SJCRH30 (cell line): Measurements from ENCODE around the gene LMX1A. TPM values are rescaled to one million over a fixed set of nuclear protein-coding genes. Genes with fewer than 3 reads are reported as not detected.
A peak's percentile ranks its signal among the peaks of the same experiment; 100 is the strongest.

Source experiments
- DNase-seq, 2 experiments: peaks; one replicate each; pipeline ENCODE4 v3.0.0-alpha.2; 2015 to 2020
- H3K27ac ChIP-seq: fragments of 250-450 bp; sonication (Bioruptor Pico); 2 replicates; pipeline ENCODE4 v1.5.1; 2020; ENCODE audit warnings: mild to moderate bottlenecking, moderate library complexity
- H3K27me3 ChIP-seq: fragments of 250-450 bp; sonication (Bioruptor Pico); 2 replicates; pipeline ENCODE4 v1.5.1; 2020; ENCODE audit warnings: mild to moderate bottlenecking, moderate library complexity
- H3K36me3 ChIP-seq: fragments of 250-450 bp; sonication (Bioruptor Pico); 2 replicates; pipeline ENCODE4 v1.5.1; 2020; ENCODE audit warnings: mild to moderate bottlenecking, moderate library complexity
- H3K4me1 ChIP-seq: fragments of 250-450 bp; sonication (Bioruptor Pico); 2 replicates; pipeline ENCODE4 v1.5.1; 2020; ENCODE audit warnings: mild to moderate bottlenecking, moderate library complexity
- H3K4me3 ChIP-seq: fragments of 250-450 bp; sonication (Bioruptor Pico); 2 replicates; pipeline ENCODE4 v1.5.1; 2020; ENCODE audit warnings: mild to moderate bottlenecking, moderate library complexity
- H3K9me3 ChIP-seq: fragments of 250-450 bp; sonication (Bioruptor Pico); replicated peaks from 2 replicates; pipeline ENCODE4 v1.5.1; 2020; ENCODE audit warnings: mild to moderate bottlenecking, moderate library complexity
- total RNA-seq: library from RNA; depleted of rRNA; stranded (reverse); fragments of >200 nt; shearing (Covaris generic); gene quantifications from 2 replicates; pipeline ENCODE4 v1.2.3, GENCODE V29; 2014

Gene LMX1A
- total RNA-seq, 1 experiment from 2014 or later, result not detected

- no peak overlapping the region for H3K27ac ChIP-seq
- no peak overlapping the region for H3K4me3 ChIP-seq
- no peaks in the 10 kb centered on the region for H3K9me3 ChIP-seq
- no peaks in the 10 kb centered on the region for H3K27me3 ChIP-seq
- no peaks in the 10 kb centered on the region for H3K36me3 ChIP-seq
- H3K4me1 ChIP-seq, result no peaks in the 10 kb centered on the region
- DNase-seq, result no peak
Observed at GRCh38 chr1:165317612-165318011, 38.9 kb downstream of the LMX1A start.

GRCh38 chr1:165316153-165316772, 40.3 kb downstream of the LMX1A start:
- H3K9me3 ChIP-seq, result no peaks in the 10 kb centered on the region
- no peak overlapping the region for H3K27ac ChIP-seq
- no peaks in the 10 kb centered on the region for H3K4me1 ChIP-seq
- no peak for DNase-seq
- no peak overlapping the region for H3K4me3 ChIP-seq
- no peaks in the 10 kb centered on the region for H3K27me3 ChIP-seq
- H3K36me3 ChIP-seq, result no peaks in the 10 kb centered on the region

- DNase-seq, result no peak
- H3K4me1 ChIP-seq, result no peaks in the 10 kb centered on the region
- no peaks in the 10 kb centered on the region for H3K36me3 ChIP-seq
- H3K9me3 ChIP-seq, result no peaks in the 10 kb centered on the region
- H3K4me3 ChIP-seq, result no peak overlapping the region
- H3K27me3 ChIP-seq, result no peaks in the 10 kb centered on the region
- no peak overlapping the region for H3K27ac ChIP-seq
Observed at GRCh38 chr1:165315481-165315880, 41.0 kb downstream of the LMX1A start.

- H3K4me1 ChIP-seq, result no peaks in the 10 kb centered on the region
- no peak for DNase-seq
- H3K4me3 ChIP-seq, result no peak overlapping the region
- no peaks in the 10 kb centered on the region for H3K27me3 ChIP-seq
- H3K9me3 ChIP-seq, result no peaks in the 10 kb centered on the region
- H3K27ac ChIP-seq, result no peak overlapping the region
- no peaks in the 10 kb centered on the region for H3K36me3 ChIP-seq
Observed at GRCh38 chr1:165313903-165314302, 42.6 kb downstream of the LMX1A start.

DNA sequence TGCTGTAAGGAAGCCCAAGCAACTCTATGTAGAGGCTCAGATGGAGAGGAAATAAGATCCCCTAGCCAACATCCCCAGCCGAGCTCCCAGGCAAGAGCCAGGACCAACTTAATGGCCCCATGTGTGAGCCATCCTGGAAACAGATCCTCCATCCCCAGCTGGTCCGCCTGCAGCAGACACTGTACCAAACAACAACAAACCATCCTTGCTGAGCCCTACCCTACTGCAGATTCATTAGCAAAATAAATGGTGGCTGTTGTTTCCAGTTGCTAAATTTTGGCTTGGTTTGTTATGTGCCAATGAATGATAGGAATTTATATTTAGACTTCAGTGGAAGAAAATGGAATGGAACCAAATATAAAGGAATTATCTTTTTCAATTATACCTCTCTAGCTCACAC, 43.9 kb downstream of the LMX1A start:
- H3K4me3 ChIP-seq, result no peak overlapping the region
- no peak overlapping the region for H3K27ac ChIP-seq
- no peaks in the 10 kb centered on the region for H3K27me3 ChIP-seq
- no peaks in the 10 kb centered on the region for H3K9me3 ChIP-seq
- no peak for DNase-seq
- H3K4me1 ChIP-seq, result no peaks in the 10 kb centered on the region
- H3K36me3 ChIP-seq, result no peaks in the 10 kb centered on the region

GRCh38 chr1:165306543-165307434, 49.7 kb downstream of the LMX1A start:
- Histone ChIP-seq H3K27me3 (no peaks in the 10 kb centered on the region), H3K27ac (no peak overlapping the region), H3K4me1 (no peaks in the 10 kb centered on the region), H3K9me3 (no peaks in the 10 kb centered on the region), H3K36me3 (no peaks in the 10 kb centered on the region), H3K4me3 (no peak overlapping the region)
- no peak for DNase-seq

DNA sequence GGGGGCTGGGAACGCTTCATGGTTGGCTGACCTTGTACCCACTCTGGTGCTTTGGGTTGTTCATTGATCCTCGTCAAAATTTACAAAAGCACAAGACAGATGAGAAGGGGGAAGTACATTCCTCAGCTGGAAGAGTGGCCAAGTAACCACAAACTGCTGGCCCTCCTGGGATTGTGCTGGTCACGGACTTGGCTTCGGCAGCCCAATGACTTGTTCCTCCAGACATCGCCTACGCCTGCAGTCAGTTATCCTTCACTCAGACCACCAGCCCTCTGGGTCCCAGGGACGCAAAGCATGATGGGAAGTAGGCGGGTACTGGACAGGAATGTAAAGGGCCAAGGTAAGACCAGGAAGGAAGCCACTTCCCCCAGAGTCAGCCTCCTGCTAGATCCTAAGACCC, 53.1 kb downstream of the LMX1A start:
- Histone ChIP-seq H3K4me3 (no peak overlapping the region), H3K9me3 (no peaks in the 10 kb centered on the region), H3K4me1 (no peaks in the 10 kb centered on the region), H3K27me3 (no peaks in the 10 kb centered on the region), H3K36me3 (no peaks in the 10 kb centered on the region), H3K27ac (no peak overlapping the region)
- no peak for DNase-seq

GRCh38 chr1:165300400-165300903, 56.1 kb downstream of the LMX1A start:
- no peak for DNase-seq
- Histone ChIP-seq H3K36me3 (no peaks in the 10 kb centered on the region), H3K27ac (no peak overlapping the region), H3K9me3 (no peaks in the 10 kb centered on the region), H3K27me3 (no peaks in the 10 kb centered on the region), H3K4me1 (no peaks in the 10 kb centered on the region), H3K4me3 (no peak overlapping the region)

GRCh38 chr1:165298203-165298820, 58.2 kb downstream of the LMX1A start:
- H3K4me1 ChIP-seq, result no peaks in the 10 kb centered on the region
- no peaks in the 10 kb centered on the region for H3K9me3 ChIP-seq
- H3K36me3 ChIP-seq, result no peaks in the 10 kb centered on the region

GRCh38 chr1:165296205-165296604, 60.3 kb downstream of the LMX1A start:
- H3K4me1 ChIP-seq, result no peaks in the 10 kb centered on the region
- no peak overlapping the region for H3K27ac ChIP-seq
- H3K4me3 ChIP-seq, result no peak overlapping the region
- no peaks in the 10 kb centered on the region for H3K36me3 ChIP-seq
- no peaks in the 10 kb centered on the region for H3K9me3 ChIP-seq
- no peak for DNase-seq
- no peaks in the 10 kb centered on the region for H3K27me3 ChIP-seq

More at GRCh38 chr1:165298203-165298820, 58.2 kb downstream of the LMX1A start:
- DNase-seq, result no peak
- Histone ChIP-seq H3K4me3 (no peak overlapping the region), H3K27ac (no peak overlapping the region), H3K27me3 (no peaks in the 10 kb centered on the region)

- H3K4me3 ChIP-seq, result no peak overlapping the region
- no peaks in the 10 kb centered on the region for H3K9me3 ChIP-seq
- DNase-seq, result no peak
- peaks cover 24% of the 10 kb centered on the region for H3K4me1 ChIP-seq
- H3K27me3 ChIP-seq, result no peaks in the 10 kb centered on the region
- H3K36me3 ChIP-seq, result no peaks in the 10 kb centered on the region
- H3K27ac ChIP-seq, result no peak overlapping the region
Observed at GRCh38 chr1:165290148-165290547, 66.4 kb downstream of the LMX1A start.

GRCh38 chr1:165289556-165289955, 67.0 kb downstream of the LMX1A start:
- H3K36me3 ChIP-seq, result no peaks in the 10 kb centered on the region
- DNase-seq, result peak; percentile 42 to 69
- no peak overlapping the region for H3K27ac ChIP-seq
- no peaks in the 10 kb centered on the region for H3K9me3 ChIP-seq
- H3K4me3 ChIP-seq, result no peak overlapping the region
- H3K27me3 ChIP-seq, result no peaks in the 10 kb centered on the region
- H3K4me1 ChIP-seq, result peaks cover 27% of the 10 kb centered on the region

DNA sequence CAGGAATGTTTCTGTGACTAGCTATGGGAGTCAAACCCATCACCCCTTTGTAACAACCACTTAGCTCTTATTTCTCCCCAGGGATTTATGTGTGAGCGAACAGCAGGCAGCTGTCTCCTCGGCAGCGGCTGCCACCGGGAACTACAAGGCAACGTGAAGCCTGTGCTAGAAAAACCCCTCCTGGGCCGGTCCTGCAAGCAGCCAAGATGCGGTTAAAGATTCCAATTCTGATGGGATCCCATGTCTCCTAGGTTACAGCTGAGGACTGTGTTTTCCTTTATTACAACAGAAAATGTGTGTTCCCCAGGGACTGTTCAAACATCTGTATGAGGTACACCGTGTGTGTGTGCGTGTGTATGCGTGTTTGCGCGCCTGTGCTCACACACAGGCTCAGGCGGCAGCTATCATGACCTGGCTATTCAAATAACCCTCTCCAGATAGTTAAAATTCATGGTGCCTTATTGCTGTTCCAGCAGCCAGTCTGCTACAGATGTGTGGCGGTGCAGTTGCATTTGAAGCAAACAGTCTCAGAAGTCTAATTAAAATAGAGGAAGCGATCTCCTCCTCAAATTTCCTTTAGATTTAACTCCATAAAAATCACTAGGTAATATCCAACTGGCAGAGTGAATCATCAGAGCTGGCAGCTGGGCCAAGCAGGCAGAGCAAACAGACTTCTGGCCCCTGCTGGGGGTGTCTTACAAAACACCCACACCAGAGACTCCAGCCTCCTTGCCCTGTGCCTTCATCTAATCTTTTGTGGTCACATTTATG, 68.0 kb downstream of the LMX1A start:
- H3K27me3 ChIP-seq, result 0 out of 2 replicates have a peak, but pooled peaks cover 5% of the 10 kb centered on the region
- peak; percentile 75 to 84 for DNase-seq
- H3K4me1 ChIP-seq, result peaks cover 31% of the 10 kb centered on the region
- no peaks in the 10 kb centered on the region for H3K36me3 ChIP-seq
- H3K27ac ChIP-seq, result peak overlapping the region; percentile 51
- no peaks in the 10 kb centered on the region for H3K9me3 ChIP-seq
- peak overlapping the region; percentile 23; the same call in 1 of the 2 replicates for H3K4me3 ChIP-seq

- no peak overlapping the region for H3K4me3 ChIP-seq
- no peak for DNase-seq
- no peak overlapping the region for H3K27ac ChIP-seq
- H3K27me3 ChIP-seq, result 0 out of 2 replicates have a peak, but pooled peaks cover 5% of the 10 kb centered on the region
- H3K36me3 ChIP-seq, result no peaks in the 10 kb centered on the region
- peaks cover 31% of the 10 kb centered on the region for H3K4me1 ChIP-seq
- H3K9me3 ChIP-seq, result no peaks in the 10 kb centered on the region
Observed at GRCh38 chr1:165287781-165288180, 68.7 kb downstream of the LMX1A start.
